Breast epithelium (tissue), 3 donors: Measurements from ENCODE around the gene CREB3L4.

ENCODE experiments used
- CTCF ChIP-seq, 3 donors: fragments of 450-650 bp; IDR thresholded peaks; one replicate each; pipeline ENCODE4 v1.5.1; 2016 to 2017; ENCODE audit warnings: antibody characterized with exemption in 3 of 3, mild to moderate bottlenecking in 3 of 3, moderate library complexity in 3 of 3
- POLR2A ChIP-seq: fragments of 450-650 bp; IDR thresholded peaks from one replicate; pipeline ENCODE4 v1.6.1; 2016; ENCODE audit warnings: antibody characterized with exemption, mild to moderate bottlenecking, moderate library complexity
- POLR2AphosphoS5 ChIP-seq, 3 donors: sonication (generic); formaldehyde crosslinking; IDR thresholded peaks; one replicate each; pipeline ENCODE4 v1.6.1; 2017; ENCODE audit warnings: antibody characterized with exemption in 3 of 3

- TF ChIP-seq CTCF (IDR thresholded peaks at IDR 0.05), result no peak
- TF ChIP-seq POLR2A, result no peak
- TF ChIP-seq POLR2AphosphoS5 (IDR thresholded peaks at IDR 0.05), result no peak
Observed at GRCh38 chr1:153960206-153960605, 7.5 kb upstream of the CREB3L4 start.
